Dedifferentiated amniotic fluid mesenchymal stem cell (primary cell): ENCODE data around the gene KCNQ4.

ENCODE experiments used
- DNase-seq: peaks from one replicate; pipeline ENCODE4 v3.0.0-alpha.2; 2016; ENCODE audit errors: extremely low spot score

KCNQ4 gene

GRCh38 chr1:40783001-40783905 is at the start of gene KCNQ4:
Gene KCNQ4, plus strand, starts transcription at chr1:40783787. Its CDS starts 307 bp downstream, at chr1:40784094.
- DNase-seq = no peak

GRCh38 chr1:40734882-40735628 is 48.5 kb upstream of the KCNQ4 start:
- no peak for DNase-seq

- DNase-seq = peak; percentile 24
Measured at GRCh38 chr1:40736085-40736531, 47.5 kb upstream of the KCNQ4 start.

- no peak for DNase-seq
Measured at GRCh38 chr1:40738831-40739230, 44.8 kb upstream of the KCNQ4 start.

- no peak for DNase-seq
Measured at GRCh38 chr1:40739455-40740008, 44.1 kb upstream of the KCNQ4 start.

- no peak for DNase-seq
Measured at GRCh38 chr1:40740039-40740996, 43.3 kb upstream of the KCNQ4 start.

- no peak for DNase-seq
Measured at GRCh38 chr1:40740997-40741736, 42.4 kb upstream of the KCNQ4 start.

GRCh38 chr1:40742363-40743061 is 41.1 kb upstream of the KCNQ4 start:
- DNase-seq = no peak

- no peak for DNase-seq
Measured at GRCh38 chr1:40743452-40743851, 40.1 kb upstream of the KCNQ4 start.

- DNase-seq = no peak
Measured at GRCh38 chr1:40743860-40744259, 39.7 kb upstream of the KCNQ4 start.

GRCh38 chr1:40745176-40745575 is 38.4 kb upstream of the KCNQ4 start:
- peak; percentile 63 for DNase-seq

GRCh38 chr1:40746344-40747090 is 37.1 kb upstream of the KCNQ4 start:
- no peak for DNase-seq

GRCh38 chr1:40748841-40749718 is 34.5 kb upstream of the KCNQ4 start:
- no peak for DNase-seq

- DNase-seq = no peak
Measured at GRCh38 chr1:40749817-40750216, 33.8 kb upstream of the KCNQ4 start.

- no peak for DNase-seq
Measured at GRCh38 chr1:40750451-40750908, 33.1 kb upstream of the KCNQ4 start.

GRCh38 chr1:40751802-40752201 is 31.8 kb upstream of the KCNQ4 start:
- no peak for DNase-seq

- DNase-seq = no peak
Measured at GRCh38 chr1:40753142-40753882, 30.3 kb upstream of the KCNQ4 start.
